Lower leg skin (tissue), 4 donors: ENCODE measurements around the gene TOR4A. TPM values are rescaled to one million over a fixed set of nuclear protein-coding genes. Genes with fewer than 3 reads are reported as not detected.

ENCODE experiments used
- DNase-seq, 2 donors: peaks; one replicate each; pipeline ENCODE4 v3.0.0-alpha.2; 2019; ENCODE audit warnings: low spot score in 2 of 2
- H3K4me3 ChIP-seq: fragments of 200-600 bp; sonication (generic); 2 replicates; pipeline ENCODE4 v1.5.1; 2017; ENCODE audit warnings: mild to moderate bottlenecking, low read depth; ENCODE audit not compliant: poor library complexity, severe bottlenecking
- CTCF ChIP-seq, 3 donors: fragments of 450-650 bp; IDR thresholded peaks; one replicate each; pipeline ENCODE4 v1.5.1; 2016; ENCODE audit warnings: antibody characterized with exemption in 3 of 3, mild to moderate bottlenecking in 3 of 3, moderate library complexity in 2 of 3
- POLR2A ChIP-seq, 2 donors: fragments of 450-650 bp; IDR thresholded peaks; one replicate each; pipeline ENCODE4 v1.6.1; 2016 to 2017; ENCODE audit warnings: antibody characterized with exemption in 2 of 2, mild to moderate bottlenecking in 1 of 2, moderate library complexity in 1 of 2
- WGBS, 2 donors: methylation state at CpG; one replicate each; pipeline ENCODE4 v1.1.5; 2018; 5-methylcytosine and 5-hydroxymethylcytosine counted together
- intact Hi-C: fragments of 100-400 bp; cut with DNase I; formaldehyde crosslinking; loops from one replicate; pipeline ENCODE4 v1.15.0; 2023; ENCODE audit warnings: low total_unique reads
- total RNA-seq, 4 donors: library from RNA; depleted of rRNA; stranded (reverse); fragments of >200 nt; gene quantifications; one replicate each; pipeline ENCODE4 v1.1.0, GENCODE V29; 2016

The TOR4A gene
- total RNA-seq, 4 donors from 2014 or later, result 4.9 to 7.4 (median 5.6) TPM

- no peak overlapping the region for H3K4me3 ChIP-seq
- no peak for DNase-seq
- 76 to 78% methylated on average over 26 to 32 of the region's 32 CpGs for WGBS, 2 donors
- intact Hi-C loops, result no loop called here
- no peak for TF ChIP-seq CTCF (IDR thresholded peaks at IDR 0.05)
- TF ChIP-seq POLR2A (IDR thresholded peaks at IDR 0.05), result no peak
Measured at GRCh38 chr9:137270929-137271695, 6.4 kb upstream of the TOR4A start.

DNA sequence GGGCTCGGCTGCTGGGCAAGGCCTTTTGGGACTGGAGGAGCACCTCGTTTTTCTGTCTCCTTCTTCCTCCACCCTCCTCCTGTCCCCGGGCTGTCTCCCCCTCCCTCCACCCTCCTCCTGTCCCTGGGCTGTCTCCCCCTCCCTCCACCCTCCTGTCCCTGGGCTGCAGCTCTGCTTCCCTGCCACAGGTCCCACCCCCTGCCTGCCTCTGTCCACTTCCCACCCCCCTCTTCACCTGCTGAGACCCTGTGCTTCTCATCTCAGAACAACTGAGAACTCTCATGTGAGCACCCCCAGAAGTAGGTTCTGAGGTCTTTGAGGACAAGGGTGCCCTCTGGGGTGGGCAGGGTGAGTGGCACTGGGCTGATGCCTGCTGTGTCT, 5.8 kb upstream of the TOR4A start:
- TF ChIP-seq POLR2A (IDR thresholded peaks at IDR 0.05) (no peak), CTCF (IDR thresholded peaks at IDR 0.05) (no peak)
- intact Hi-C loops, result no loop called here
- H3K4me3 ChIP-seq, result no peak overlapping the region
- 24 to 25% methylated on average over 3 of the region's 3 CpGs for WGBS, 2 donors
- no peak for DNase-seq

DNA sequence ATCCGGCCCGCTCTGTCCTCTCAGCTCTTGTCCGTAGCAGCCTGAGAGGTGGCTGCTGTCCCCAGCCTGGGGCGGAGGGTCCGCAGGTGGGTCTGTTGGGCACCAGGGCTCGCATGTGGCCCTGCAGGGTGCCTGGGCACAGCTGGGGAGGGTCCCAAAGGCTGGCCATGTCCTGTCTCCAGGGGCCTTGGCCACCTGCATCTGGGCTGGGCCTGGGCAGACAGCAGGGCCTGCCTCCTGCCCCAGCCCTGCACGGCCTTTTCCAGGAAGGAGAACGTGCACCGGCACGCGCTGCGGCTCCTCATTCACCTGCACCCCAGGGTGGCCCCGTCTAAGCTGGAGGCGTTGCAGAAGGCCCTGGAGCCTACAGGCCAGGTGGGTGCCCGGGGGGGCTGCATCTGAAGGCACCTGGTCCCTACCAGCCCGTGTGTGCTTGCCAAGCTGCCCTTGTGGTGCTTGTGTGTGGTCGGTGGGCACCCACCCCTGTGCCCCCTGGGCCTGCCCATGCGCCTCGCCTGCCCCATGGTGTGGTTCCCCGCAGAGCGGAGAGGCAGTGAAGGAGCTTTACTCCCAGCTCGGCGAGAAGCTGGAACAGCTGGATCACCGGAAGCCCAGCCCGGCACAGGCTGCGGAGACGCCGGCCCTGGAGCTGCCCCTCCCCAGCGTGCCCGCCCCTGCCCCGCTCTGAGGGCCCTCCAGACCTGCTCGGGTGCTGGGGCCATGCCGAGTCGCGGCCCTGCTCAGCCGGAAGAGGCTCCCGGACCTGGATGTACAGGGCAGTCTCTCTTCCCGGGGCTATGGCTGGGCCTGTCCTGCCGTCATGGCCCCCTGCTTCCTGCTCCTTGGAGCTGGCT, 5.1 kb upstream of the TOR4A start:
- intact Hi-C loops, result no loop called here
- no peak for DNase-seq
- WGBS, 2 donors, result 75 to 79% methylated on average over 18 to 24 of the region's 39 CpGs
- no peak overlapping the region for H3K4me3 ChIP-seq
- no peak for TF ChIP-seq POLR2A (IDR thresholded peaks at IDR 0.05)
- TF ChIP-seq CTCF (IDR thresholded peaks at IDR 0.05), result no peak

- no peak overlapping the region for H3K4me3 ChIP-seq
- 69 to 88% methylated on average over 13 of the region's 13 CpGs for WGBS, 2 donors
- intact Hi-C loops, result no loop called here
- TF ChIP-seq POLR2A (IDR thresholded peaks at IDR 0.05), result no peak
- no peak for TF ChIP-seq CTCF (IDR thresholded peaks at IDR 0.05)
- no peak for DNase-seq
Measured at GRCh38 chr9:137273095-137273490, 4.4 kb upstream of the TOR4A start.

- intact Hi-C loops, result no loop called here
- DNase-seq, result no peak
- TF ChIP-seq POLR2A (IDR thresholded peaks at IDR 0.05) (no peak), CTCF (IDR thresholded peaks at IDR 0.05) (no peak)
- WGBS, 2 donors, result 45 to 77% methylated on average over 9 of the region's 15 CpGs
- no peak overlapping the region for H3K4me3 ChIP-seq
Measured at GRCh38 chr9:137273611-137274320, 3.8 kb upstream of the TOR4A start.
